HCT116 (cell line): ENCODE data around the gene NEDD4L. TPM values are rescaled to one million over a fixed set of nuclear protein-coding genes. Genes with fewer than 3 reads are reported as not detected.

Experiments
- ATAC-seq: fragments of 200-7000 bp; cut with Tn5 transposase; 2 replicates; pipeline ENCODE4 v1.9.1; 2020; ENCODE audit warnings: mild to moderate bottlenecking, moderate library complexity
- BruUV-seq: library from RNA; stranded (reverse); fragments of 400-500 nt; replicated peaks from 2 replicates; lab custom pipeline; 2021; lab: Mats Ljungman, UMichigan
- CTCF ChIA-PET: fragments of 300-600 bp; sonication (Branson Sonifier 250); formaldehyde crosslinking; loops from one replicate; lab custom pipeline; 2021; ENCODE audit warnings: antibody characterized with exemption; lab: Charles Lee
- POLR2A ChIA-PET: fragments of 300-600, 350-600 bp; sonication (Branson Sonifier 250); formaldehyde crosslinking; loops from one replicate; lab custom pipeline; 2021; ENCODE audit warnings: antibody characterized with exemption; lab: Charles Lee
- RAD21 ChIA-PET, 2 experiments: fragments of 300-600 bp; sonication (Branson Sonifier 250); formaldehyde crosslinking; loops; one replicate each; lab custom pipeline; 2023; ENCODE audit warnings: low total read pairs in 2 of 2; ENCODE audit not compliant: uncharacterized antibody in 2 of 2, unreplicated experiment in 2 of 2, low non-redundant PET in 1 of 2; lab: Charles Lee
- DNase-seq: peaks from one replicate; pipeline ENCODE4 v3.0.0-alpha.2; 2010; ENCODE audit warnings: low read depth, low spot score
- H2AFZ ChIP-seq: fragments of 200-600 bp; shearing (Covaris generic), sonication (generic); 2 replicates; pipeline ENCODE4 v1.6.1; 2017; ENCODE audit warnings: low read depth, mixed run types, mixed read lengths, antibody characterized with exemption, low read length; ENCODE audit not compliant: poor library complexity, severe bottlenecking
- H3K27ac ChIP-seq: 2 replicates; pipeline ENCODE4 v1.5.1; 2012; ENCODE audit warnings: low read depth, low read length
- H3K27me3 ChIP-seq: fragments of 200-600 bp; sonication (generic); 2 replicates; pipeline ENCODE4 v1.6.1; 2016; ENCODE audit warnings: mixed run types, low read length, mixed read lengths; ENCODE audit not compliant: insufficient read depth
- H3K36me3 ChIP-seq, 2 experiments: fragments of 200-500 bp in 1 of 2; fragments of 200-600 bp in 1 of 2; sonication (Bioruptor generic) in 1 of 2; sonication (generic) in 1 of 2; 2 replicates each; pipeline versions ENCODE4 v1.5.1 to v1.6.1; 2014 to 2016; ENCODE audit warnings: low read length in 2 of 2, inconsistent platforms in 1 of 2, mixed read lengths in 1 of 2, mixed run types in 1 of 2; ENCODE audit not compliant: insufficient read depth in 2 of 2, control insufficient read depth in 1 of 2
- H3K4me1 ChIP-seq, 2 experiments: fragments of 200-600 bp in 1 of 2; sonication (generic) in 1 of 2; 2 replicates each; pipeline versions ENCODE4 v1.5.1 to v1.6.1; 2012 to 2017; ENCODE audit warnings: low read length in 2 of 2, inconsistent platforms in 1 of 2, mild to moderate bottlenecking in 1 of 2, mixed read lengths in 1 of 2, mixed run types in 1 of 2, moderate library complexity in 1 of 2; ENCODE audit not compliant: insufficient read depth in 2 of 2, control insufficient read depth in 1 of 2
- H3K4me2 ChIP-seq: fragments of 200-600 bp; sonication (generic); 2 replicates; pipeline ENCODE4 v1.6.1; 2017; ENCODE audit warnings: mixed run types, low read length, mixed read lengths
- H3K4me3 ChIP-seq, 2 experiments: fragments of 200-600 bp in 1 of 2; sonication (generic) in 1 of 2; replicated peaks in 1 of 2; 2 replicates each; pipeline ENCODE4 v1.5.1; 2011 to 2016; ENCODE audit warnings: low read length in 2 of 2, control low read depth in 1 of 2, low read depth in 1 of 2, mild to moderate bottlenecking in 1 of 2, mixed read lengths in 1 of 2, mixed run types in 1 of 2
- H3K79me2 ChIP-seq: fragments of 200-600 bp; sonication (generic); 2 replicates; pipeline ENCODE4 v1.6.1; 2017; ENCODE audit warnings: mild to moderate bottlenecking, mixed run types, low read length, moderate library complexity, mixed read lengths; ENCODE audit not compliant: insufficient read depth
- H3K9ac ChIP-seq: fragments of 200-600 bp; sonication (generic); 2 replicates; pipeline ENCODE4 v1.6.1; 2016; ENCODE audit warnings: low read length, mixed read lengths
- H3K9me2 ChIP-seq: fragments of 200-600 bp; sonication (generic), shearing (Covaris generic); 2 replicates; pipeline ENCODE4 v1.6.1; 2017; ENCODE audit warnings: mixed run types, mild to moderate bottlenecking, moderate library complexity; ENCODE audit not compliant: insufficient read depth
- H3K9me3 ChIP-seq, 2 experiments: fragments of 200-500 bp in 1 of 2; fragments of 200-600 bp in 1 of 2; sonication (Bioruptor generic) in 1 of 2; sonication (generic) in 1 of 2; 2 replicates each; pipeline ENCODE4 v1.6.1; 2014 to 2017; ENCODE audit warnings: low read length in 2 of 2, mixed read lengths in 2 of 2, inconsistent platforms in 1 of 2, low read depth in 1 of 2, mild to moderate bottlenecking in 1 of 2, mixed run types in 1 of 2, moderate library complexity in 1 of 2; ENCODE audit not compliant: control insufficient read depth in 1 of 2, insufficient read depth in 1 of 2
- H4K20me1 ChIP-seq: fragments of 200-600 bp; sonication (generic), shearing (Covaris generic); 2 replicates; pipeline ENCODE4 v1.6.1; 2017; ENCODE audit warnings: mixed run types, mild to moderate bottlenecking, moderate library complexity; ENCODE audit not compliant: insufficient read depth
- MAX ChIP-seq: IDR thresholded peaks from 2 replicates; pipeline ENCODE4 v1.6.1; 2012
- POLR2AphosphoS5 ChIP-seq: IDR thresholded peaks from 2 replicates; pipeline ENCODE4 v1.6.1; 2011; ENCODE audit warnings: mild to moderate bottlenecking, low read depth, low read length, moderate library complexity
- TCF7L2 ChIP-seq: IDR thresholded peaks from 2 replicates; pipeline ENCODE4 v1.7.0; 2011; ENCODE audit warnings: borderline replicate concordance, inconsistent platforms; ENCODE audit not compliant: insufficient read depth, insufficient read length; ENCODE audit errors: extremely low read depth
- ZNF274 ChIP-seq: fragments of 200-500 bp; sonication (Bioruptor generic); IDR thresholded peaks from 2 replicates; pipeline ENCODE4 v1.6.1; 2014; ENCODE audit warnings: mild to moderate bottlenecking, low read depth, low read length, inconsistent platforms
- intact Hi-C: fragments of 100-400 bp; cut with micrococcal nuclease; formaldehyde crosslinking; loops from 2 replicates; pipeline ENCODE4 v1.10.0; 2022
- total RNA-seq: library from RNA; stranded (reverse); gene quantifications from one replicate; pipeline ENCODE4 v1.2.1, GENCODE V29; 2021; ENCODE audit not compliant: unreplicated experiment

The NEDD4L gene
- total RNA-seq, 1 experiment from 2014 or later = 41.5 TPM

DNA sequence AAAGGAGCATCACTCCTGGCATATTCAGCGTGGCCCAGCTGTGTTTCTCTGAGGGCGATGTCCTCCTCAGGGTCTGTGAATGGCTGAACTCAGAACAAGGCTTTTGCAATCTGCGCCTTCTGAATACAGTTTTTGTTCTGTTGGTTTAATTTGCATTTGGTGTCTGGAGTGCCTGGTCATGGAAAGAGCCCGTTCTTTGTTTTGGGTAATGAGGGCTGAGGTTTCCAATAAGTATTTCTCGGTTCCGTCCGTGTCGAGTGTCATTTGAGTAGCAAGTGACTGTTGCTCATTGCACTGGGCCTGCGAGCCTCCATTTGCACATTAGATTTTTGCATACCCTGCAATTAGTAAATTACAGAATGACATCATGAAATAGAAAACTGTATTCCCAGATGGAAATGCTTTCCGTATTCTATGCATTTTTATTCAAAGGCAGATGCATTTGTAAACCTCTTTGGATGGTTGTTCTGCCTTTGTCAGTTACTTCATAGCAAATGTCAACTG is 57.3 kb downstream of the NEDD4L start:
- H3K9me3 ChIP-seq = no peaks in the 10 kb centered on the region
- no peak for DNase-seq
- TF ChIP-seq ZNF274 = no peak
- TF ChIP-seq, all 23 proteins: peak for 0
- no peak for ATAC-seq
- H3K4me1 ChIP-seq = peaks cover 0 to 3% of the 10 kb centered on the region in 2 experiments; a peak in 1 of 4 replicates
- no peak overlapping the region for H2AFZ ChIP-seq
- H3K4me3 ChIP-seq = no peak overlapping the region
- no peak overlapping the region for H3K27ac ChIP-seq
- intact Hi-C loops = loop anchor here (5.0 kb wide), 1 partner anchor 44 kb away; no protein-coding TSS in a partner anchor
- H4K20me1 ChIP-seq = no peaks in the 10 kb centered on the region
- ChIA-PET RAD21 (no interaction called here), CTCF (interaction anchor here (1.9 kb wide), 1 partner anchor 20 kb away, joined by 4 read pairs; no protein-coding TSS in a partner anchor), POLR2A (no interaction called here)
- no peaks in the 10 kb centered on the region for H3K79me2 ChIP-seq
- H3K9ac ChIP-seq = no peak overlapping the region
- H3K36me3 ChIP-seq = no peaks in the 10 kb centered on the region
- H3K27me3 ChIP-seq = no peaks in the 10 kb centered on the region
- H3K9me2 ChIP-seq = no peaks in the 10 kb centered on the region
- H3K4me2 ChIP-seq = no peak overlapping the region
- no TSS peak for BruUV-seq

DNA sequence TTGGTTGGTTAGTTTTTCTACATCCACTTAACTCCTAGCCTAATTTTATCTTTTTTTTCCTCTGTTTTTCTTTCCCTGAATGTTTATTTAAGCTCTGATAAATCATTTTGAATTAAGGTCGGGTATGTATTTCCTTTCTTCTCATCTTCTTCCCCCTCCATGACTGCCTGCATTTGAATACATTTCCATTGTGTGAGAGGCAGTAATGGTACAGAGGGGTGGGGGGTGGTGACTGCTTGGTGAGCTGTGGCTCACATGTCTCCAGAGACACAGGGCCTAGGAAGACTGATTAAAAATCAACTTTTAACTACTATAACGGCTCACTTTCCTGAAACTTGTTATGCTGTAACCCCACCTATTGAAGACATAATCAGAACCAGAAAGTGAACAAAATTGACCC is 58.0 kb downstream of the NEDD4L start:
- DNase-seq (no peak), ATAC-seq (no peak)
- POLR2A ChIA-PET = no interaction called here
- intact Hi-C loops = loop anchor here (5.0 kb wide), 1 partner anchor 45 kb away; no protein-coding TSS in a partner anchor
- BruUV-seq = no TSS peak
- no peaks in the 10 kb centered on the region for H3K9me2 ChIP-seq
- H3K9me3 ChIP-seq = no peaks in the 10 kb centered on the region
- H3K27ac ChIP-seq = no peak overlapping the region
- H3K9ac ChIP-seq = no peak overlapping the region
- H3K4me2 ChIP-seq = no peak overlapping the region
- no peaks in the 10 kb centered on the region for H3K79me2 ChIP-seq
- RAD21 ChIA-PET = no interaction called here
- no peaks in the 10 kb centered on the region for H3K36me3 ChIP-seq
- CTCF ChIA-PET = no interaction called here
- H3K4me3 ChIP-seq = no peak overlapping the region
- H4K20me1 ChIP-seq = no peaks in the 10 kb centered on the region
- H2AFZ ChIP-seq = no peak overlapping the region
- H3K27me3 ChIP-seq = no peaks in the 10 kb centered on the region
- H3K4me1 ChIP-seq = peaks cover 0 to 3% of the 10 kb centered on the region in 2 experiments; a peak in 1 of 4 replicates
- TF ChIP-seq TCF7L2 (no peak), MAX (no peak), POLR2AphosphoS5 (no peak)
